ENCODE results near the gene CASP6.

CASP6 gene

GRCh38 chr4:109702950-109703663, at the start of gene CASP6:
TSS of gene CASP6 (minus strand) at chr4:109703445. CDS start at chr4:109703395, 50 bp downstream.
- peak; percentile 69 for DNase-seq

DNA sequence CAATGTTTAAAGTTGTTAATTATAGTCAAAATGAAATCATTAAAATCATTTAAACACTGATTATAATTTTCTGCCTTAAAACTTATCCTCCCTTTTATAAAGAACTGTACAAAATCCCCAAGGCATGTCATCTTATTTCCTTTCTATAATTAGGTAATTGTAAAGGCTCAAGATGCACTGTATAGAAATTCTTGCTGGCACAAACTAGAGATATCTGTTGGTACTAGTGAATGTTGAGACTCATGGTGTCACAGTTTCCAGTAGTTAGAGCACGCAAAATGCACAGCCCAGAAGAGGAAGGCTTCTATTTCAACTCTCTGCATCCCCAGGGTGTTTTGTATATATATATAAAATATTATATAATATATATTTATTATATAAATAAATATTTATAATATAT, 49.3 kb upstream of the CASP6 start:
- peak; percentile 3 for DNase-seq

GRCh38 chr4:109751852-109752251, 48.6 kb upstream of the CASP6 start:
- DNase-seq, result no peak

DNA sequence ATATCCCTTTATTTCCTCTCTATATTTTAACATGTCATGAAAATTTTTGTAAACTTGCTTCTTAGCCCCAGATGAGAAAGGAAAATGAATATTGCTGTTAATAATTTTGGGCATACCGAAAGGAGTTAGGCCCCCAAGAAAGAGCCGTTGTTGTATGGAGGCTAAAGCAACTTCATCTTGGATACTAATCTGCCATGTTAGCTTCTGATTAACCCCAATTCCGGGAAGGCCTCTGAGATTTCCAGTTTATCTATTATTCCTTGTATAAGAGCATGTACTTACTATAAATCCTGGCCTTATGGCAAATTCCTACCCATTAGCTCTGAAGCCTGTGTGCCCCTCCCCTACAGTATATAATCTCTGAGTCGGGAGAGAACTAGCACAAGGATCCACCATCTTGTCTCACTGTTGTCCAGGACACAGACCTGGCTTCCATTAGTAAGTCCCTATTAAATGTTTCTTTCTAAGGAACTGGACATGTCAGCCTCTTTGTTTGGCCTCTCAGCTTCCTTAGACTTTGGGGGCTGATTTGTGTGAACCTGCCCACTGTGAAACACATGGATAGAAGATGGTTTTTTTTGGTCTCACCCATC, 47.5 kb upstream of the CASP6 start:
- no peak for DNase-seq

DNA sequence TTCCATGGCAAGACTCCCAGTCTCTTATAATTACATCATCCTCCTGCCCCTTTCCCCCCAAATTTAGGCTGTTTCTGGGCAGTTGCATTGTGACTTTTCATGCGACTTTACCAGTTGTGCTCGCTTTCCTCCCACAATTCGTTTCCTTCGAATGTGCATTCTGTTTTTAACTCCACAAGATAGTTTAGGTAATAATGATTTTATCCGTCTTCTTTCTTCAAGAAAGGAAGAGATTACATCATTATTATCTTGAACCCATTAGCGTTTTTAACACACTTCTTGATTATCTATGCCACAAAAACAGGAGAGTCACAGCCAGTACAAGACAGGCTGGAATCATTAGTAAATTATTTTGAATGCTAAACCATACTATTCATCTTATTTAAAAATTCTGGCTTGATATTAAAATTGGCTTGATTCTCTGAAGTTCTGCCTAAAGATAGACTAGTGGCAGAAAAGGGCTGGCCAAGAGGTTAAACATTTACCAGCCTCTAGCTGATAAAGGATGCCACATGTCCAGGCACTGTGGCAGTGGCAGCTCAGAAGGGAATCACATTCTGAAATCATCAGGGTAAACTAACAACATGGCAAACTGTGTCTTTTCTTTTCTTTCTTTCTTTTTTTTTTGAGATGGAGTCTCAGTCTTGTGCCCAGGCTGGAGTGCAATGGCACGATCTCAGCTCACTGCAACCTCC, 46.3 kb upstream of the CASP6 start:
- no peak for DNase-seq

- no peak for DNase-seq
These were observed 44.9 kb upstream of the CASP6 start for GRCh38 chr4:109748114-109748513.

DNA sequence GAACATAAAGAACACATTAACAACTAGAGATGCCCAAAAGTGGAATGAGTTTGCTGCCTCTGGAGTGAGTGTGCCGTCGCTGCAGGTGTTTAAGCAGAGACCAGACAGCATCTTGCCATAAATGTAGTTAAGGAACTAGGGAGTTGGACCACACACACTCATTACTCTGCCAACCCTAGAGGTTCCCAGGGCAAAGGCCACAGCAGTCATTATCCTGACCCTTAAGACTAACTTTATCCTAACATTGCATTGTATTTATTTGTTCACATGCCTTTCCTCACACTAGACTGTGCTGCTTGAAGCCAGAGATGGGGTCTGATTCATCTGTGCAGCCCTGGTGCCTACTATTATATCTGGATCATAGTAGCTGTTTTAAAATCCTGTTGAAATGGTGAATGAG, 43.5 kb upstream of the CASP6 start:
- no peak for DNase-seq

DNA sequence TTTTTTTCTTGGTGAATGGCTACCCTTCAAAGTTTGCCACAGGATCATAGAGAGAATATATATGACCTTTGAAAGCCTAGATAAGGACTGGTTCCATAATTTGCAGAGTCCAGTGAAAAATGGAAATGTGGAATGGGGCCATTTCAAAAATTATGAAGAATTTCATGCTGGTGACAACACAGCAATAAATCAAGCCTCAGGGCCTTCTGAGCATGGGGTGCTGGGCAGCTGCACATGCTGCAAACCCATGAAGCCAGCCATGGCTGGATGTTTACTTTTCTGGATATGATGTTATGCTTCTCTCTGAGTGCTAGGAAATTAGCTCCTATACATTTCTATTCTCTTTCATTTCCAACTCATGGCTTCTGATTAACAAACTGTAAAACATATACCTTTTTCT, 42.6 kb upstream of the CASP6 start:
- DNase-seq, result no peak

DNA sequence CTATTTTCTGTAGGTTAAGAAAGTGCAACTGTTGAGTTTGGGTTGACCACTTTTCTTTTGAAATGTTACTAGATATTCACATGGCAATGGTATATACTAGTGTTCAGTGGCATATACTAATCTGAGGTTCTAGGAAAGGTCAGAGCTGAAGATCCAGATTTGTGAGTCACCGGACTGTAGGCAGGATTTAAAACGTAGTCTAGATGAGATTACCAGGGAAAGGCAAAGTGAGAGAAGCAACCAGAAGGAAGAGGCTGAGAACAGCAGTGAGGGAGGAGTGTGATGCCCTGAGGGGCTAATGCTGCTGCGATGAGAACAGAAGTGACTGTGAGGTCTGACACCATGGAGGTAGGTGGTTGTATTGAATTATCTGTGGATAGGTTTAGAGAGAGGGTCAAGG, 36.3 kb upstream of the CASP6 start:
- no peak for DNase-seq

- no peak for DNase-seq
These were observed 35.0 kb upstream of the CASP6 start for GRCh38 chr4:109738104-109738872.

- DNase-seq, result no peak
These were observed 32.5 kb upstream of the CASP6 start for GRCh38 chr4:109735566-109736365.

- no peak for DNase-seq
These were observed 30.5 kb upstream of the CASP6 start for GRCh38 chr4:109733728-109734127.

GRCh38 chr4:109730619-109731545, 27.6 kb upstream of the CASP6 start:
- no peak for DNase-seq

- peak; percentile 84 for DNase-seq
These were observed 26.7 kb upstream of the CASP6 start, which contains the start of gene PLA2G12A for GRCh38 chr4:109729718-109730618. TSS of gene PLA2G12A (minus strand) at chr4:109730070. CDS start at chr4:109729809, 261 bp downstream.

- no peak for DNase-seq
These were observed 26.0 kb upstream of the CASP6 start for GRCh38 chr4:109729117-109729717.

- no peak for DNase-seq
These were observed 25.1 kb upstream of the CASP6 start for GRCh38 chr4:109728385-109728784.

DNA sequence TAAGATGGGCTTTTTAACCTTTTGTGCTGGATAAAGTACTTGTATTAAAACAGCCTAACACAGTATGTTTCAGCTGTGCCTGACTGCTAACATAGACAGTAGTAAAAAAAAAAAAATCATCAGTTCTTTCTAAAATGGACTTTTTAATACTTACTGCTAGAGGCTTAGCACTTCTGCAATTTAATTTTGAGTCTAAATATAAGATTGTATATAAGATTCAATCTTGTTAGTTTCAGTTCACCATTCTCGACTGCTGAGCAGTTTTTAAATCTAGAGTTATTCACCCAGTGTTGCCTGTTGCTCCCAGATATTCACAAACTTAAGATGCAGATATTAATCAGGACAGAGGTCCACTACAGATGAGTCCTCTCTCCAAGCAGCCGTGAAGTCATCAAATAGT, 19.9 kb upstream of the CASP6 start:
- DNase-seq, result no peak

DNA sequence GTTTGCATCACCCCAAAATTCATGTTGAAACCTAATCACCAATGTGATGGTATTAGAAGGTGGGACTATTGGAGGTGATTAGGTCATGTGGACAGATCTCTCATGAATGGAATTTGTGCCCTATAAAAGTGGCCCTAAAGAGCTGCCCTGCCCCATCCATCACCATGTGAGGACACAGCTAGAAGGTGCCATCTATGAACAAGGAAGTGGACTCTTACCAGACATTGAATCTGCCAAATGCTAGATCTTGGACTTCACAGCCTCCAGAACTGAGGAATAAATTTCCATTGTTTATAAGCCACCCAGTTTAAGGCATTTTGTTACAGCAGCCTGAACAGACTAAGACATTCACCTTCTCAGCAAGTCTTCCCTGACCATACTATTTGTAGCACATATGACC, 19.1 kb upstream of the CASP6 start:
- DNase-seq, result no peak

- DNase-seq, result no peak
These were observed 17.8 kb upstream of the CASP6 start for GRCh38 chr4:109721033-109721432.

- DNase-seq, result no peak
These were observed 16.4 kb upstream of the CASP6 start for GRCh38 chr4:109719604-109720003.

Data from NCI-H345 (cell line).